LNCAP (cell line): ENCODE measurements around the gene PPP1R14D.

Source experiments
- TF ChIP-seq, protein P1 (sequence below): fragments of 450-650 bp; IDR thresholded peaks from 2 replicates; pipeline ENCODE4 v1.5.1; 2017; ENCODE audit warnings: mild to moderate bottlenecking

The PPP1R14D gene

DNA sequence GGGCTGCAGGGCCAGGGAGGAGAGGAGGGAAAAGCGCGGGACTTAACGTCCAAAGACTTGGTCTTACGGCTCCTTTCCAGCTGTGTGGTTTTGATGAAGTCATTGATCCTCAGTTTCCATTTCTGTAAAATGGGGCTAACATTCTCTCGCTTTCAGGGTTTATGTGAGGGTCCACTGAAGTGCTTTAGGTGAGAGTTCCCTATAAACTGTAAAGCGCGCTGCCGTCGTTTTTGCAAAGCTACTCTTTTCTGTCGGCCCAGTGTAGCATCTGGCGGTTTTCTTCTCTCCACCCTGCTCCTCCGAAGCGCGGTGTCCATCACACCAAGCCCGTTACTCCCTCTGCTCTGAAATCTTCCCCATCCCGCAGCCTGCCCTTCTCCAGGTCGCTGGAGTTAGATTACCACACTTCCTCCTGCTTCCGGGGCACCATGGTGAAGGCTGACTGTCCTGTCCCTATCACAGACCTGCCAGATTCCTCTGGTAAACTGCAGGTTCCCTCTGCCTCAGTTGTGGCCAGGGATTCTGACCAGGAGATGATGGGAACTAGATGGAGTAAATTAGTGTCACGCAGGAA lies 20.5 kb downstream of the PPP1R14D start:
- TF ChIP-seq, protein P1, sequence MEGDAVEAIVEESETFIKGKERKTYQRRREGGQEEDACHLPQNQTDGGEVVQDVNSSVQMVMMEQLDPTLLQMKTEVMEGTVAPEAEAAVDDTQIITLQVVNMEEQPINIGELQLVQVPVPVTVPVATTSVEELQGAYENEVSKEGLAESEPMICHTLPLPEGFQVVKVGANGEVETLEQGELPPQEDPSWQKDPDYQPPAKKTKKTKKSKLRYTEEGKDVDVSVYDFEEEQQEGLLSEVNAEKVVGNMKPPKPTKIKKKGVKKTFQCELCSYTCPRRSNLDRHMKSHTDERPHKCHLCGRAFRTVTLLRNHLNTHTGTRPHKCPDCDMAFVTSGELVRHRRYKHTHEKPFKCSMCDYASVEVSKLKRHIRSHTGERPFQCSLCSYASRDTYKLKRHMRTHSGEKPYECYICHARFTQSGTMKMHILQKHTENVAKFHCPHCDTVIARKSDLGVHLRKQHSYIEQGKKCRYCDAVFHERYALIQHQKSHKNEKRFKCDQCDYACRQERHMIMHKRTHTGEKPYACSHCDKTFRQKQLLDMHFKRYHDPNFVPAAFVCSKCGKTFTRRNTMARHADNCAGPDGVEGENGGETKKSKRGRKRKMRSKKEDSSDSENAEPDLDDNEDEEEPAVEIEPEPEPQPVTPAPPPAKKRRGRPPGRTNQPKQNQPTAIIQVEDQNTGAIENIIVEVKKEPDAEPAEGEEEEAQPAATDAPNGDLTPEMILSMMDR = no peak

DNA sequence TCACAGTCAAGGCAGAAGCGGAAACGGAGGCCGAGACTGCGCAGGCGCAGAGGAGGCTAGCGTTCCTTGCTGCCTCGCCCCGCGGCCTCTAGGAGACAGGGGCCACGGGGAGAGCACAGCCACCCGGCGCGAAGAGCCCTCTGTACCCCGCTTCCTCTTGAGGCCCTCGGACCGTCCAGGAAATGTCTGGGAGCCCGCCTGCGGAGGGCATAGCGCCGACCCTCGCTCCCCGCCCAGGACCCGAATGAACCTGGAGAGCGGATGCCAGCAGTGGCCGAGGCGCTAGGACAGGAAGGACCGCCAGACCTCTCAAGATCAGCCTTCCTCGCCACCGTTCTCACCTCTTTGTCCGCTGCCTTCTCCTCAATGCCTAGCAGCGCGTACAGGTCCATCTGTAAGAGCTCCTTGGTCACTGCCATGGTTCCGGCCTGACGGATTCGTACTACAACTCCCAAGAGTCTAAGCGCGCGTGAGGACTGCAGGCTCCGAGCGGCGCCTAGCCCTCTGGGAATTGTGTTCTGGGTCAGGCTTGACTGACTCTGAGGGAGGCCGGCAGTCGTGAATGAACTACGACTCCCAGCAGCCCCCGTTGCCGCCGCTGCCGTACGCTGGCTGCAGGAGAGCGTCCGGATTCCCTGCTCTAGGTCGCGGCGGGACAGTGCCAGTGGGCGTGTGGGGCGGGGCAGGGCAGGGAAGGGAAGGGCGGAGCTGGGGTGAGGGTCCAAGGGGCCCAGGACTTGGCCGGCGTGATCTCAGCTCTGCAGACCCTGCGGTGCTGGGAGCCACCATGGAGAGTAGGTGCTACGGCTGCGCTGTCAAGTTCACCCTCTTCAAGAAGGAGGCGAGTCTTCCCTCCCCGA lies 21.2 kb downstream of the PPP1R14D start, which contains the start of the genes DNAJC17 and ZFYVE19:
DNAJC17 (minus strand) TSS at position 446 of the 860 bp plus-strand sequence; CDS start at position 419, 27 bp downstream.
ZFYVE19 (plus strand) TSS at position 62 of the 860 bp plus-strand sequence; CDS start at position 563, 501 bp downstream.
- TF ChIP-seq, protein P1 = no peak

DNA sequence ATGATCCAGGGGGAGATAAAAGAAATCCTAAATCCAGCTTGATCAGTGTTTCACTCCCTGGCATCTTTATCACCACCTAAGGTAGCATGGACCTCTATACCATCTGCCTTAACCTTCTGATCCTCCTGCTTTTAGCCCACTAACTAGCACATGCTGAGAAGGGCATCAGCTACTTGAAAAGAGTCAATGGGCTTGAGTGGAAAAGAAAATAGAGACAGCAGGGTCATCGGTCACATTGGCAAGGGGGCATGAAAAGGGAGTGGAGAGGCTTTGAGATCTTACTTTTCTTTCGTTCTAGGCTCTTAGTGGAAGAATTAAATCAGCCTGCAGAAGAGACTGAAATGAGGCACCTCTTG lies 21.9 kb downstream of the PPP1R14D start:
- TF ChIP-seq, protein P1 = no peak

DNA sequence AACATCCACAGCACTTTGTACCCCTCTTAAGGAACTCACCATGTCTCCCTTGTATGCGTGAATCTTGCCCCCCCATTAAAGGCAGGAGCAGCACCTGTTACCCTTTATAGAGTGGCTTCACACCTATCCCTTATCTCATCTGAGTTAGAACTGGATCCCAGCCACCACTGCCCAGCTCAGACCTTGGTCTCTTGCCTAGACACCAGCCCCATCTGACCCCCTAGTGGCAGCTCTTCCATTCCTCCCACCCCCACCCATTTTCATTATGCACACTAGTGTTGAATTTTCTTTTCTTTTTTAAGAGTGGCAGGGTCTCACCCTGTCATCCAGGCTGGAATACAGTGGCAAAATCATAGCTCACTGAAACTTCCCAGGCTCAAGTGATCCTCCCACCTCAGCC lies 24.8 kb downstream of the PPP1R14D start:
- TF ChIP-seq, protein P1 = no peak

DNA sequence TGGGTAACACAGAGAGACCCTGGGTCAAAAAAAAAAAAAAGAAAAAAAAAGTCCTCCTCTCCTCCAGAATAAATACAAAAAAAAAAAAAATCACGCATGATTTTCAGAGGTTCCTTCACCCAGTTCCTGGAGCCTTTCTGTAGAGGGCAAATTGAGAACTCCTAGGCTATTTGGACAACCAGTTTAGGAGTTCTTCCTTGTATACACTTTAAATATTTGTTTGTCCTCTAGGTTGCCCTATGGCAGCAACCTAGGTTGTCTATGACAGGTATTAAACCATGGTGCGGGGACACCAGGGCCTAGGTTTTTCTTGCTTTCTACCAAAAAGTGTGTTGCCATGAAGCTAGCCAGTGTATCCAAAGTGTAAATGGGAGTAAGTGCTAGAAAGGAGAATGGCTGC lies 25.4 kb downstream of the PPP1R14D start:
- TF ChIP-seq, protein P1 = no peak

DNA sequence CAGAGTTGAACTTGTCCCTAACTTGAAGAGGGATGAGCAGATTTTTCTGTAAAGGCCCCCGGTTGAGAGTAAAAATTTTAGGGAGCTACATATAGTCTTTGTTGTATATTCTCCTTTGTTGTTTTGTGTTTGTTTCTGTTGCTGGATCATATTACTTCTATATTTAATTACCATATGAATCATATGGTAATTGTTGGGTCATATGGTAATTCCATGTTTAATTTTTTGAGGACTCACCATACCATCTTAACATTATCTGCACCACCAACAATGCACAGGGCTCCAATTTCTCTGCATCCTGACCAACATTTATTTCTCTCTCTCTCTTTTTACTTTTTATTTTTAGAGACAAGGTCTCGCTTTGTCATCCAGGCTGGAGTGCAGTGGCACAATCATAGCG lies 29.0 kb downstream of the PPP1R14D start:
- TF ChIP-seq, protein P1 = no peak

DNA sequence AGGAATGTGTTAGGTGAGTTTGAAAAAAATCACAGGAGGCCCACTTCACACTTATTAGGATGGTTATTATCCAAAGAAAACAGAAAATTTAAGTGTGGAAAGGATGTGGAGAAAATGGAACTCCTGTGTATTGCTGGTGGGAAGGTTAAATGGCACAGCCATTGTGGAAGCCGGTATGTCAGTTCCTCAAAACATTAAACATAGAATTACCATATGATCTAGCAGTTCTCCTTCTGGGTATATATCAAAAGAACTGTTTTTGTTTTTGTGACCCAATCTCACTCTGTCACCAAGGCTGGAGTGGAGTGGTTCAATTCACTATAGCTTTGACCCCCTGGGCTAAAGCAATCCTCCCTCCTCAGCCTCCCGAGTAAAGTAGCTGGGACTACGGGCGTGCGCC lies 32.0 kb downstream of the PPP1R14D start:
- TF ChIP-seq, protein P1 = no peak
